ENCODE data around the gene PTPRF. TPM values are rescaled to one million over a fixed set of nuclear protein-coding genes. Genes with fewer than 3 reads are reported as not detected.

Gene PTPRF
- total and polyA plus RNA-seq, 11 donors, result 0.91 to 74.1 (median 5.8) TPM

DNA sequence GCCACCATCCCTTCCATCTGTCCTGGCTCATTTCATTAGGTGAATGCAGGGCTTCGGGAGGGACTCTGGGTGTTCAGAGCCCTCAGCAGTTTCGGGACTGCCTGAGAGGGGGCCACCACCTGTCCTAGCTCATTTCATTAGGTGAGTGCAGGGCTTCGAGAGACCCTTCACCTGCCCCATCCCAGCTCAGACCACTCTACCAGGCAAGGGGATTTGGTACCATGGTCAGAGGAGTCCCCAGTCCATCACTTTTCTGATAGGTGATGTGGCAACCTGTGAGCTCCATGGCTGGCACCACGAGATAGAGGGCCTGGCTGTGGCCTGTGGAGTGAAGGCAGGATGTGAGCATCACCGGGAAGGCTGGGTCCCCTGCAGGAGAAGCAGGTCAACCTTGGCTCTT lies 86.3 kb downstream of the PTPRF start:
- no peaks in the 10 kb centered on the region for H3K4me1 ChIP-seq
- ATAC-seq, result no peak
- intact Hi-C loops (cut with DNase I), result no loop called here
- no peak overlapping the region for H3K27ac ChIP-seq
- no peak overlapping the region for H3K4me3 ChIP-seq
- no peaks in the 10 kb centered on the region for H3K9me3 ChIP-seq
- DNase-seq, result peak in 1 of 5 donors; percentile 40
- no peaks in the 10 kb centered on the region for H3K27me3 ChIP-seq
- 89 to 94% (median 91%) methylated on average over 4 to 5 of the region's 5 CpGs for WGBS, 4 donors
- TF ChIP-seq CTCF (IDR thresholded peaks at IDR 0.05), result no peak
- TF ChIP-seq POLR2A (IDR thresholded peaks at IDR 0.05), result no peak
- peaks cover 0 to 14% (median 0%) of the 10 kb centered on the region in 9 donors for H3K36me3 ChIP-seq

DNA sequence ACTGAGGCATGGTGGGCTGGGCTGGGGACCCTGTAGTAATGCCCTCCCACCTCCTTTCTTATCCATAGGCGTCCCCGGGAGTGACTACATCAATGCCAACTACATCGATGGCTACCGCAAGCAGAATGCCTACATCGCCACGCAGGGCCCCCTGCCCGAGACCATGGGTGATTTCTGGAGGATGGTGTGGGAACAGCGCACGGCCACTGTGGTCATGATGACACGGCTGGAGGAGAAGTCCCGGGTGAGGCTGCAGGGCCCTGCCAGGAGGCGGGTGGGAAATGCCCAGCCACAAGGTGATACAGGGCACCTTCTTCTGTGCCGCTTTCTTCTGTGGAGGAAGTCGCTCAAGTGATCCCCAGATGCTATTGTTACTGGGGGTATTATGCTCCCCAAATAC lies 87.0 kb downstream of the PTPRF start:
- no peaks in the 10 kb centered on the region for H3K4me1 ChIP-seq
- intact Hi-C loops (cut with DNase I), result no loop called here
- DNase-seq (no peak), ATAC-seq (no peak)
- H3K4me3 ChIP-seq, result no peak overlapping the region
- WGBS, 4 donors, result 95 to 97% (median 95%) methylated on average over 14 of the region's 14 CpGs
- no peaks in the 10 kb centered on the region for H3K9me3 ChIP-seq
- no peak for TF ChIP-seq POLR2A (IDR thresholded peaks at IDR 0.05)
- TF ChIP-seq CTCF (IDR thresholded peaks at IDR 0.05), result no peak
- no peak overlapping the region for H3K27ac ChIP-seq
- peaks cover 0 to 14% (median 0%) of the 10 kb centered on the region in 9 donors for H3K36me3 ChIP-seq
- no peaks in the 10 kb centered on the region for H3K27me3 ChIP-seq

- Histone ChIP-seq H3K27me3 (no peaks in the 10 kb centered on the region), H3K4me3 (no peak overlapping the region), H3K9me3 (no peaks in the 10 kb centered on the region), H3K36me3 (peaks cover 0 to 14% (median 0%) of the 10 kb centered on the region in 9 donors), H3K27ac (no peak overlapping the region), H3K4me1 (no peaks in the 10 kb centered on the region)
- DNase-seq (no peak), ATAC-seq (no peak)
- 91 to 96% (median 94%) methylated on average over 14 to 22 of the region's 22 CpGs for WGBS, 4 donors
- TF ChIP-seq CTCF (IDR thresholded peaks at IDR 0.05) (no peak), POLR2A (IDR thresholded peaks at IDR 0.05) (no peak)
- intact Hi-C loops (cut with DNase I), result no loop called here
Measured at GRCh38 chr1:43618521-43619313, 88.0 kb downstream of the PTPRF start.

DNA sequence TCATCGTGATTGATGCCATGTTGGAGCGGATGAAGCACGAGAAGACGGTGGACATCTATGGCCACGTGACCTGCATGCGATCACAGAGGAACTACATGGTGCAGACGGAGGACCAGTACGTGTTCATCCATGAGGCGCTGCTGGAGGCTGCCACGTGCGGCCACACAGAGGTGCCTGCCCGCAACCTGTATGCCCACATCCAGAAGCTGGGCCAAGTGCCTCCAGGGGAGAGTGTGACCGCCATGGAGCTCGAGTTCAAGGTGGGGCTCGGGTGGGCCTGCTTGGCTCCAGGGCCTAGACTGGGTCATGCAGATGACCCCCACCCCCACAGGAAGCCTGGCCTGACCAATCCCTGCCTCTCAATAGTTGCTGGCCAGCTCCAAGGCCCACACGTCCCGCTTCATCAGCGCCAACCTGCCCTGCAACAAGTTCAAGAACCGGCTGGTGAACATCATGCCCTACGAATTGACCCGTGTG lies 88.7 kb downstream of the PTPRF start:
- TF ChIP-seq POLR2A (IDR thresholded peaks at IDR 0.05), result no peak
- TF ChIP-seq CTCF (IDR thresholded peaks at IDR 0.05), result no peak
- Histone ChIP-seq H3K27me3 (no peaks in the 10 kb centered on the region), H3K4me3 (no peak overlapping the region), H3K4me1 (no peaks in the 10 kb centered on the region), H3K27ac (no peak overlapping the region), H3K9me3 (no peaks in the 10 kb centered on the region), H3K36me3 (peaks cover 0 to 14% (median 0%) of the 10 kb centered on the region in 9 donors)
- 95 to 98% (median 96%) methylated on average over 21 of the region's 21 CpGs for WGBS, 4 donors
- DNase-seq (no peak), ATAC-seq (no peak)
- intact Hi-C loops (cut with DNase I), result no loop called here
